ENCODE measurements around the gene MCM3AP.
A peak's percentile ranks its signal among the peaks of the same experiment; 100 is the strongest.

Gene MCM3AP

DNA sequence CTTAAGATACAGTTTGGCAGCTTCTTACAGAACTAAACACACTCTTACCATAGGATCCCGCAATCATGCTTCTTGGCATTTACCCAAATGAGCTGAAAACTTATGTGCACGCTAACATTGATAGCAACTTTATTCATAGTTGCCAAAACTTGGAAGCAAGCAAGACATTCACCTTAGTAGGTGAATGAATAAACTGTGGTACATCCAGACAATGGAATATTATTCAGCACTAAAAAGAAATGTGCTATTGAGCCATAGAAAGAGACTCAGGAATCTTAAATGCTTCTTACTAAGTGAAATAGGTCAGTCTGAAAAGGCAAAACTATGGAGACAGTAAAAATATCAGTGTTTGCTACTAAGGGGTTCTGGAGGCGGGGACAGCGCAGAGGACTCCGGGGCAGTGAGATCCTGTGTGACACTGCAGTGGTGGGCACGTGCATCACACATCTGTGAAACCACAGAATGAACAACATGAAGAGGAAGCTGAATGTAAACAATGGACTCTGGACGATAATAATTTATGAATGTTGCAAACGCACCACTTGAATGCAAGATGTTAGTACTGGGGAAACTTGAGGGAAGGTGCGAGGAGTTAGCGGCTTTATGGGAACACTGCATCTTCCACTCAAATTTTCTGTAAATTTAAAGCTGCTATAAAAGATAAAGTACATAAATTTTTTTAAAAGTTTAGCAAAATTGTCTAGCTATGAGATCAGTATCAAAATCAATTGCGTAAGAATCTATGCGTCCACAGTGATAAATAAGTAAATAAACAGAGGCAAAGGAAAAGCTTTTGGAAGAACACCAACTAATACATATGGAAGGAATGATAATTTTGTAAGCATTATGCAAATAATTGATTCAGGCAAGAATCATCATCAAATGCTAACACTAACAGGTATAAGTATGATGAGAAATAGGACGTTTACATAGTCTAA is 85.7 kb downstream of the MCM3AP start:
- DNase-seq: no peak

DNA sequence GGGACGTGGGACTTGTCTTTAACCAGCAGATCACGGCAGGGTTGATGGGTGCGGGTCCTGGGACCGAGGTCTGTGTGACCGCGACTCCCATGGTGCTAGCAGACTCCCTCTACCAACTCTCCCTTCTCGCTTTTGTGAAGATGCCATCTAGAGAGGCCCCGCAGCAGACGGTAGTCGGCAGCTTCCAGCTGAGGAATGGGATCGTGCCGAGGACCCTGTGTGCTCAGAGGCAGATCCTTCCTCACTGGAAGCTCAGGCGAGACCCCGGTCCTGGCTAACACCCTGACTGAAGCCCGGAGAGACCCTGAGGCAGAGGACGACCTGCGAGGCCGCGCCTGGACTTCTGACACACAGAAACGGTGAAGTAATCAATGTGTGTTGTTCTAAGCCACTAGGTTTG is 88.7 kb downstream of the MCM3AP start:
- DNase-seq: no peak

DNA sequence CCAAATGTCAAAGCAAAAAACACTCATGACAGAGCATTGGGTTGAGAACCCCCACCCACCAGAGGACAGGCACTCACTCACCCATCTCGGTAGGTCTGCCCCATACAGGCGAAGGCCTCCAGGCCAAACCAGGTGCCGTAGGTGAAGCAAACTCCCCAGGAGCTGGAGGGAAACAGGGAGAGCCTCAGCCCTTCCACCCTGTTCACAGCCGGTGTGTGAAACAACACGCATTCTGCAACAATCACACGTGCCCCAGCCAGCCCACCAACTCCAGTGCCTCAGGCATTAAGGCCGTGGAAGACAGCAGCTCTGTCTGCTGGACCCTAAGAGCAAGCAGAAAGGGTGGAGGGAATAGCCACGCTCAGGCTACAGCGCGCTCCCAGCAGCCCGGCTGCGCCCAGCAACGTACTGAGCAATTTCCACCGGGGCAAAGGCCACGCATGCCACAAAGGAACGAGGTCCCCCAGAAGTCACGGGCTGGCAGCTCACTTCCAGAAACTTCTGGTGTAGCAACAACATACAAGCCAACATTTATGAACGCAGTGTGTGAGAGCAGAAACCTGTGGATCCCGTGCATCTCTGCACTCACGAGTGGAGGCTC is 89.7 kb downstream of the MCM3AP start:
- no peak for DNase-seq

DNA sequence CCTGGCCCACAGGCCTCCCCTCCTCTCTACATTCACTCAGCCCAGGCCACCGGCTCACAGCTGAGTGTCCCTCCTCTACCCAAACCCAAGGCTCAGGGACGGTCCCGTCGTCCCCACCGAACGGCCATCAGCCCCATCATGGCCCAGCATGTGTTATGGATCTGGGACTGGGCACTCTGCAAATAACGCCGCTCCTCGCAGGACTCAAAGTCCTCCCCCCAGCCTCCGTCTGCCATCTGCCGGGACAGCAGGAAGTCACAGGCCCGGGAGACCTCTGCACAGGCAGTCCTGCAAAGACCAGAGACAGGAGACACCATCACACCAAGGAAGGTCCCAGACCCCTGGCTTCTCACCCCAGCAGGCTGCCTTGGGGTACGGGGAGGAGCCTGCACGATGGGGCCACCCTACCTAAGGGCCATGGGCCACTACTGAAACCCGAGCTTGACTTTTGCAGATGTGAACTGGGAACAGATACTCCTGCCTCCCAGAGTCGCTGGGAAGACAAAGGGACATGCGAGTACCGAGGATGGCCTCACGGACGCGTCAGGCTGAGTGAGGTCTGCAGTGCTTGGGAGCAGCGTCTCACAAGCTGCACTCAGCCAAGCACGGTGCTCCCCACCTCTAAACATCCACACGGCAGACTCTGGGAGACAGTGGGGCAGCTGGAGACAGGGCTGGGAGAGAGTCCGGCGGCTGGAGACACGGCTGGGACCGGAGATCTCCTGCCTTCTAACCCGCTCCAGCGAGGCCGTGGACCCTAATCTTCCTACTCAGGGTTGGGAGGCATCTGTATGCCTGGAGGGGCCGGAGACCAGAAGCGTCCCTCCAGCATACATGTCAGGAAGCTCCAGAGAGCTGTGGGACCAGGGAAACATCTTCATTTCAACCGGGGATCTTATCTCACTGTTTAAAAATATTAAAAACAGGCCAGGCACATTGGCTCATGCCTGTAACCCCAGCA is 90.8 kb downstream of the MCM3AP start:
- no peak for DNase-seq

DNA sequence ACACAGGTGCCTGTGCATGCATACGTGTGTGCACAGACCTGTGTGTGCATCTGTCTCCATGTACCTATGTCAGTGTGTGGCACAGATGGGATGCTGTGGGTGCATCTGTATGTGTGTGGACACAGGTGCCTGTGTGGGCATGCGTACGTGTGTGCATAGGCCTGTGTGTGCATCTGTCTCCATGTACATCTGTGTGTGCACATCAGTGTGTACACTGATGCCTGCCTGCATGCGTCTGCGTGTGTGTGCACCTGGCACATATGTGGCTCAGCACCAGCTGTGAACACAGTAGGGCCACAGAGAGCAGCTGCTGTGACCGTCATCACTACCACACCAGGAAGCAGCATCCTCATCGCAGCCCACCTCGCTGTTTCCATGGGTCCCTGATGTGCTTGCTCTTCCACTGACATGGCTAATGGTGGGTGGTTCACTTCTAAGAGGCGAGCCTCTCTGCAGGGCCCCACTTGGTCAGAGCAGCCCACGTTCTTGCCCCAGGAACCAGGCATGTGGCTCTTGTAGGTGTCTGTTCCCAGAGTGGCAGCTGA is 91.5 kb downstream of the MCM3AP start:
- DNase-seq: no peak

DNA sequence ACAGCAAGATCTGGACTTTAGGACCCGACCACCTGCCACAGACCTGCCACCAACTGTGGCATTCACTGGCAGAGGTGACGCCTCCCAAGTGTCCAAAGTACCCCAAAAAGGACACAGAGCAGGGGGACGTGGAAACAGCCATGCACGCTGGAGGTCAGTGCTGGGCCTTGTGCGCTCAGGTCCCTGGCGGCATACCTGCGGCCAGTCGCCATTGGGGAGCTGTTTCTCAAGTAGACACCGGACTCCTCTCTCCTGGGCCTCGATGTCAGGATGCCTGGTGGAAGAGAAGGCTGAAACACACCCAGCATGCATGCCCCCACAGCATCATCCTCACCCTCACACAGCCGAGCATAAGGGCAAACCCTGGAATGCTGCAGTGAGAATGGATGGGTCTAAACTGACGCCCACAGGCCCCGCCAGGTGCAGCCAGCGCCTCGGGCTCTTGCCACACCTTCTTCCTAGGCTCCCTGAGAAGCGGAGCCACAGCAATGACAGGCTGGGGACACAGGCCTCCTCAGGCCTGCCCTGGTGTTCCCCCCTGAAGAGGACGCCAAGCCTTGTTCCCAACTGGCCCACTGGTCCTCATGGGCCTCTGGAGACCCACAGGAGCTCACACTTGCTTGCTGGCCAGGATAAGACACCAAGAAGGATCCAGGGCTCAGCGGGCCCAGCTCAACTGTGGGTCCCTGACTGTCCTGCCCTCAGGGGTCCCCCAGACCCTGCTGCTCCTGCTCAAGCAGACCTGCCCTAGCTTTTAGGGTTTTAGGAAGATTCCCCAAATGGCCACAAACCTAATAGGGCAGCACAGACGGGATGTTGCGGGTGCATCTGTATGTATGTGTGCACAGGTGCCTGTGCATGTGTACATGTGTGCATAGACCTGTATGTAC is 93.5 kb downstream of the MCM3AP start:
- no peak for DNase-seq

DNA sequence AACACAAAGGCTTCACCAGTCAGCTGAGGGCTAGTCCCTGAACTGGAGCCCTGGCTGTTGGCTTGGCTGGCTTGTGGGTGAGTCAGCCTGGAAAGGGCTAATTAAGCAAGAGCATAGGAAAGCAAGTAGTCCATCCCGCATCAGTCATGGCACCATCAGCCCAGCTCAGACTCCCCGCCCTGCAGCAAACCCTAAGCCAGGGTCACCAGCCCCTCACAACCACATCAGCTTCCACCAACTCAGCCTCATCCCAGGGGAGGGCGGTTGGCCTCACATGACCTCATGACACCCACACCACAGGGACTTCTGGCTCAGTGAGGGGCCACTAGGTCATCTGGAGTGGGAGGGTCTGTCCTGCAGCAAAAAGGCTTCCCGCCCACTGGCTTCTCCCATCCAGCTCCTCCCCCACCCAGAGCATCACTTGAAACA is 94.1 kb downstream of the MCM3AP start:
- peak; percentile 63 for DNase-seq

DNA sequence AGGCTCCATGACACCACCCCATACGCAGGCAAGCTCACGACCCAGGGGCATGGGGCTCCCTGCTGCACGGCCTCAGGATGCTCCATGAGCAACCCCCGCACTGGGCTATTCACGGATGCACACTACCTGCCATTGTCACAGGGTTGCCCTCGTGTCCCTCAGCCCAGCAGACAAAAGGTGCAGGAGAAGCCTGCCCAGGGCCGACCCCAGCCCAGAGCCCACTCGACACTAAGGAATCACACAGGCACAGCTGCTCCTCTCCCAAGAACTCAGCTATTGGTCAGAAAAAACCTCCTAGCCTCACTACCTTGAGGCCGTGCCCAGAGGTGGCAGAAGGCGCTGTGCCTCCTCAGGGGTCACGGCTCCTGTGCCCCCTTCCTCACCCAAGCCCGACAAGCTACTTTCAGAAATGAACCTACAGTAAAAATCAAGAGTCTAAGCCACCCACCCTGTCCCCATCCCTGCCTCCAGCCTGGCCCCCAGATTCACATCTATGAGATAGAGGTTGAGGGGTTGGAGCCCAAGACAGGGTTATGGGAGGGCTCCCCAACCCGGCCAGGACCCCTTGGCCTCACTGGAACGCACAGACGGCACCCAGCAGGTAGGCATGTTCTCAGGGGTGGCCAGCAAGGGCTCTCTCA is 94.8 kb downstream of the MCM3AP start:
- no peak for DNase-seq

DNA sequence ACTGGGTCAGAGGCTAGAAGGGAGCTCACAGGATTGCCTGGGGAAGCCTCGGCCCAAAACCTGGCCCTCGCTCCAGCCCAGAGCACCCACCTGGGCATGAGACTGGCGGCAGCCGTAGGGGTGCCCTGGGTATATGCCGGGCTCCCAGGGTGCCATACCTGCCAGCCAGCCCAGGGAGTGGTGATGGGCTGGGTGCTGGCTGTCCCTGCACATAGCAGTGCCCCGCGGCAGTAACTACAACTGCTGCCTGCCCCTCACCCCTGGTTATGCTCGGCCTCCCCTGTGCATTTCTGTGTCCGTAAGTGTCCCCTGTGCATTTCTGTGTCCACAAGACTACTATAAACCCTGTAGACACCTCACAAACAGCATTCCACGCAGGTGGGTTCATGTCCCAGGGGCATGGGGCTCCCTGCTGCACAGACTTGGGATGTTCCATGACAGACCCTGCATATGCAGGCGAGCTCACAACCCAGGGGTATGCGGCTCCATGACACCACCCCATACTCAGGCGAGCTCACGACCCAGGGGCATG is 95.4 kb downstream of the MCM3AP start:
- DNase-seq: no peak

DNA sequence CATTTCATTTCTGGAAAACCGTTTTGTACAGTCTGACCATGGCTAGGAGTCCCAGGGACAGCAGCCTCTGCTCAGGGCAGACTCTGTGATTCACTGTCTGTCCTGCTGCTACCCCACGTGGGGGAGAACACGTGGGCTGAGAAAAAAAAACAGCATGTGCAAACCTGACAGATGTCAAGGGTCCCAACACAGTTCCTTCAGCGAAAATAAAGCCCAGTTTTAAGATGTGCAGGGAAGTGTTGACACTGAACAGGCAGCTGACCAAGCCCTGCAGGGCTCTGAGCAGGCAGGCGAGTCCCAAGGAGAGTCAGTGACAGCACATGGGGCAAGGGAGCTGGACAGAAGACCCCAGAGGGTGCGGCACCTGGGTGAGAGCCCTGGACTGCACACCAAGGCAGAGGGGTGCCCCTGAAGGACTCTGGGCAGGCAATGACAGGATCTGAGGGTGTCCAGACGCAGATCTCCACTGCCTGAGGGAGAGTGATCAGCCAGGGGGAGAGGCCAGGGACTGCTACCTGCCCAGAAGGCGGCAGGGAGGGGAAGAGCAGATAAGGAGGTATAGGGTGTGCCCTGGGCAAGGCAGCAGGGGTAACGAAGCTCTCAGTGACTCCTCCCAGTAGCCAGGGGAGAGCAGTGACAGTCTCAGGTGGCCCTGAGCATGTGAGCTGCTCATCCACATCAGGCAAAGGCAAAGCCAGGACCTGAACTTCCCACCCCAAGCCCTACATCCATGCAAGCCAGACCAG is 96.0 kb downstream of the MCM3AP start:
- DNase-seq: peak; percentile 51

DNA sequence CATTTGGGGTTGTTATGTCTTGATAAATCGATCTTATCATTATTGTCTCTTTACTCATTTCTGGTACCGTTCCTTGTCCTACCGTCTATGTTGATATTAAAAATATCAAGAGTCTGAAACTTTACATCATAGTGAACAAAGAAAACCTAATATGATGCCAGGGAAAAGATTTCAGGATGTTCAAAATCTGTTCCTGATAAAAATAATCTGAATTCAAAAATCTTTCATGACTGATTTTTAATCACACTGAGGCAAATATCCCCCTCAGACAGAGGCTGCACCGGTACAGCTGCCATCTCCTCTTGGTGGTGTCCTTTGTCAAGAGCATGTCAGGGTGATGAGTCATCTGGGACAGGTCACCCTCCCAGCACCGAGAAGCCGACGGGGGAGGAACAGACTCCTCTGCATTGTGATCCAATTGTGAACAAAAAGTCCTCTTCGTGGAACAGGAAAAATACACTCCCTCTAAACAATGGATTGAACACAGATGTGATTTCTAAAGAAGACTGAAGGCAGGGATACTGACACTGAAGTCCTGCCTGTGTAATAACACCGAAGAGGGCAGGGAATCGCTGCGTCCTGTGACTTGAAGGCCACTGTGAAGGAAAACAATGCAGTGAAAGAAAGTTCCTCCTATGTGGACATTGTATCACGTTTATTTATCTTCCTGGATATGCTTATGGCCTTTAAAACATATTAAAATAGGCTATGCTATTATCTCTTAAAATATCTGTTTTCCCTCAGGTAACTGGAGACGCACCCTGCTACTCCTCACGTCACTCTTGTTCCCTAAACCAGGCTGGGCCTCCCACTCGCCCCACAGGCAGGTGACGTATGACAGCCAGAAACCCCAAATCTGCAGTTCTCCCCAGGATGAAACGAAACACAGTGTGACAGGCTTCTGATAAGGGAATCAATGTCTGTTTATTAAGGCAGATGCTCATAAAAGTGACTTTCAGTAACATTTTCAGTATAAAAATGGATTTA is 96.9 kb downstream of the MCM3AP start:
- peak; percentile 78 for DNase-seq

DNA sequence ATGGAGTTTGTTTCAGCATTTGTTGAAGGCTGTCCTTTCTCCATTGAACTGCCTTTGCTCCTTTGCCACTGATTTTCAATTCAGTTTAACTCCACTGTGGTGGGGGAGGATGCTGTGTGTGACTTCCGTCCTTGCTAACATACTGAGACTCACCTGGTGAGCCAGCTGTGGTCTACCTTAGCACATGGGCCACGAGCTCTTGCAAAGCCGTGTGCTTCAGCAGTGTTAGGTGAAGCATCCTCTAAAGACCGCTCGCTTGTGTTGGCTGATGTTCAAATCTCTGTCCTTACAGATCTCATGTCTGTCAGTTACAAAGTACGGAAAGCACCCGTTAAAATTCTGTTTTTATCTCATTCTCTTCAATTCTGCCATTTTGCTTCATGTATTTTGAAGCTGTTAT is 97.6 kb downstream of the MCM3AP start:
- DNase-seq: no peak

DNA sequence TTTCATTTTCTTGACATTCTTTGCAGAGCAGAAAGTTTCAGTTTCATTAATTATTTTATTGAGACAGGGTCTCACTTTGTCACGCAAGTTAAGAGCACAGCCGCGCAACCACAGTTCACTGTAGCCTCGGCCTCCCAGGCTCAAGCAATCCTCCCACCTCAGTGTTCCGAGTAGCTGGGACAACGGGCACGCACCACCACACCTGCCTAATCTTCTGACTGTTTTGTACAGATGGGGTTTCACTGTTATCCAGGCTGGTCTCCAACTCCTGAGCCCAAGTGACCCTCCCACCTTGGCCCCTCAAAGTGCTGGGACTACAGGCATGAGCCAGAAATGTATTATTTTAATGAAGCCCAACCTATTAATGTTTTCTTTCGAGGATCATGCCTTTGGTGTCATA is 98.2 kb downstream of the MCM3AP start:
- no peak for DNase-seq

DNA sequence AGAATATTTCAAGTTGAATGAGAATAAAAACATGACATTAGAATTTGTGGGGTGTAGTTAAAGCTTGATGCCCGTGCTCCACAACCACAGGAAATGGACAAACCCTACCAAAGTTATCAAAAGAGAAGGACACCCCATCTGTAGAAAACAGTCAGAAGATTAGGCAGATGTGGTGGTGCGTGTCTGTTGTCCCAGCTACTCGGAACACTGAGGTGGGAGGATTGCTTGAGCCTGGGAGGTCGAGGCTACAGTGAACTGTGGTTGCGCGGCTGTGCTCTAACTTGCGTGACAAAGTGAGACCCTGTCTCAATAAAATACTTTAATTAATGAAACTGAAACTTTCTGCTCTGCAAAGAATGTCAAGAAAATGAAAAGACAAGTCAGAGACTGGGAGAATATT is 99.7 kb downstream of the MCM3AP start:
- no peak for DNase-seq
